Epithelial cell of proximal tubule (primary cell): ENCODE measurements around the gene DNAJC5G. TPM values are rescaled to one million over a fixed set of nuclear protein-coding genes. Genes with fewer than 3 reads are reported as not detected.
"Not testable (repeated sequence)": the region's sequence is repeated elsewhere in the genome, so short reads cannot be mapped to it uniquely, and the experiment has no call there.

ENCODE experiments used
- DNase-seq: peaks from one replicate; pipeline ENCODE4 v3.0.0-alpha.2; 2011; ENCODE audit warnings: low read depth
- H3K4me3 ChIP-seq: 2 replicates; pipeline ENCODE4 v1.5.1; 2011; ENCODE audit warnings: low read depth, mild to moderate bottlenecking, low read length
- total RNA-seq: library from RNA; depleted of rRNA; stranded (reverse); fragments of >200 nt; gene quantifications from 2 replicates; pipeline ENCODE4 v1.2.3, GENCODE V29; 2015
- TF ChIP-seq, protein P1 (sequence below): conservative IDR thresholded peaks from 2 replicates; pipeline ENCODE4 v1.5.1; 2012; ENCODE audit warnings: low read depth, mild to moderate bottlenecking, low read length

DNAJC5G gene
- total RNA-seq, 1 donor from 2014 or later = not detected

DNA sequence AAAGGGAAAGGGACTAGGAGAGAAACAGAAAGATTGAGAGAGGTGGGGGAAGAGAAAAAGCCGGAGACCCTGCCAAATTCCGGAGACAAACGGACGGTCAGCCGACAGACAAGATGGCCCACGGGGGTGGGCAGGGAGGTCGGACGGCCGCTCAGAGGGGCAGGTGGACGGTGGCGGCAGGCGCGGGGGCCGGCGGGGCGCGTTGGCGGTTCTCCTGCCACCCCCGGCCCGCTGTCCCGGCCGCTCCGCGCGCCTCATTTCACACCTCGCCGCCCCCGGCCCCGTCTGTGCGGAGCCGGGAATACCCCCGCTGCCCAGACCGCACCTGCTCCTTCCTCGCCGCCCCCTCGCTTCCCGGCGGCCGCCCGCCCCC lies 13.3 kb upstream of the DNAJC5G start:
- H3K4me3 ChIP-seq = no peak overlapping the region
- no peak for DNase-seq
- TF ChIP-seq, protein P1, sequence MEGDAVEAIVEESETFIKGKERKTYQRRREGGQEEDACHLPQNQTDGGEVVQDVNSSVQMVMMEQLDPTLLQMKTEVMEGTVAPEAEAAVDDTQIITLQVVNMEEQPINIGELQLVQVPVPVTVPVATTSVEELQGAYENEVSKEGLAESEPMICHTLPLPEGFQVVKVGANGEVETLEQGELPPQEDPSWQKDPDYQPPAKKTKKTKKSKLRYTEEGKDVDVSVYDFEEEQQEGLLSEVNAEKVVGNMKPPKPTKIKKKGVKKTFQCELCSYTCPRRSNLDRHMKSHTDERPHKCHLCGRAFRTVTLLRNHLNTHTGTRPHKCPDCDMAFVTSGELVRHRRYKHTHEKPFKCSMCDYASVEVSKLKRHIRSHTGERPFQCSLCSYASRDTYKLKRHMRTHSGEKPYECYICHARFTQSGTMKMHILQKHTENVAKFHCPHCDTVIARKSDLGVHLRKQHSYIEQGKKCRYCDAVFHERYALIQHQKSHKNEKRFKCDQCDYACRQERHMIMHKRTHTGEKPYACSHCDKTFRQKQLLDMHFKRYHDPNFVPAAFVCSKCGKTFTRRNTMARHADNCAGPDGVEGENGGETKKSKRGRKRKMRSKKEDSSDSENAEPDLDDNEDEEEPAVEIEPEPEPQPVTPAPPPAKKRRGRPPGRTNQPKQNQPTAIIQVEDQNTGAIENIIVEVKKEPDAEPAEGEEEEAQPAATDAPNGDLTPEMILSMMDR = no peak

DNA sequence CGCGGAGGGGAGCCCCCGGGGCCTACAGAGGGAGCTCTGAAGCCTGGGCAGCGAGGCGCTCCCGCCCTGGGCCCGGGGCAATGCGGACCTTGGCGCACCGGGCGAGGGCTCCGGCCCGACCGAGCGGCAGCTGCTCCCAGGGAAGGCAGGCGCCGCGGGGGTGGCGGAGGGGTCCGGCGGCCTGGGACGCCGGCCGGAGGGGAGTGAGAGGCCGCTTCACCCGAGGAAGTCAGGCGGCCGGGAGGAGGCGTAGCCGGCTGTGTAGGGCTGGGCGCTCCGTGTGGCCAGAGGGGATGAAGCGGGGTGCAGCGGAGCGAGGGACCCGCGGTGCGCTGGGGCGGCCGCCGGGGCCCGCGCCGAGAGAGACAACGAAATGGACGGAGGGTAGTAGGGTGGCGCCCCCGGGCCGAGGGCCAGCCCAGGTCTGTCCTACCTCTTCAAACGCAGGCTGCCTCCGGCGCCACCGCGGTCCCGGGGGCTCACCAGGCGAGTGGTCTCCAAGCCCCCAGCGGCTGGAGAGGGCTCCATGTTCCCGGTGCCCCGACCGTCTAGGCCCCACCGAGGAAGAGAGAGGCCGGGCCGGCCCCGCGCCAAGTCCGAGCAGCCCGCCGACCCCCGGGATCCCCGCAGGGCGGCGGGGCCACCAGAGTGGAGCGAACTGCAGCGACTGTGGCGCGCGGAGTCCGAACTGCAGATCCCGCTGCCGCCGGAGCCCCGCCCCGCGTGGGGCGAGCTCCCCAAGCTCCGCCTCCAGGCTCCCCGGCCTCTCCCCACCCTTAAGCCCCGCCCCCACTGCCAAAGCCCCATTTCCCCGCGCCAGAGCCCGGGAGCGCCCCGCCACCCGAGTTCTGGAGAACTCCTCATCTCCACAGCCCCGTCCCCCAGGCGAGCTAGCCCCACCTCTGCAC lies 12.6 kb upstream of the DNAJC5G start, which contains the start of gene SLC30A3:
Gene SLC30A3, minus strand, starts transcription at position 669 of the 908 bp plus-strand sequence. Its CDS starts 141 bp downstream, at position 528.
- TF ChIP-seq, protein P1 = no peak
- DNase-seq = no peak
- peak within 1 kb of the TSS; percentile 24 for H3K4me3 ChIP-seq

DNA sequence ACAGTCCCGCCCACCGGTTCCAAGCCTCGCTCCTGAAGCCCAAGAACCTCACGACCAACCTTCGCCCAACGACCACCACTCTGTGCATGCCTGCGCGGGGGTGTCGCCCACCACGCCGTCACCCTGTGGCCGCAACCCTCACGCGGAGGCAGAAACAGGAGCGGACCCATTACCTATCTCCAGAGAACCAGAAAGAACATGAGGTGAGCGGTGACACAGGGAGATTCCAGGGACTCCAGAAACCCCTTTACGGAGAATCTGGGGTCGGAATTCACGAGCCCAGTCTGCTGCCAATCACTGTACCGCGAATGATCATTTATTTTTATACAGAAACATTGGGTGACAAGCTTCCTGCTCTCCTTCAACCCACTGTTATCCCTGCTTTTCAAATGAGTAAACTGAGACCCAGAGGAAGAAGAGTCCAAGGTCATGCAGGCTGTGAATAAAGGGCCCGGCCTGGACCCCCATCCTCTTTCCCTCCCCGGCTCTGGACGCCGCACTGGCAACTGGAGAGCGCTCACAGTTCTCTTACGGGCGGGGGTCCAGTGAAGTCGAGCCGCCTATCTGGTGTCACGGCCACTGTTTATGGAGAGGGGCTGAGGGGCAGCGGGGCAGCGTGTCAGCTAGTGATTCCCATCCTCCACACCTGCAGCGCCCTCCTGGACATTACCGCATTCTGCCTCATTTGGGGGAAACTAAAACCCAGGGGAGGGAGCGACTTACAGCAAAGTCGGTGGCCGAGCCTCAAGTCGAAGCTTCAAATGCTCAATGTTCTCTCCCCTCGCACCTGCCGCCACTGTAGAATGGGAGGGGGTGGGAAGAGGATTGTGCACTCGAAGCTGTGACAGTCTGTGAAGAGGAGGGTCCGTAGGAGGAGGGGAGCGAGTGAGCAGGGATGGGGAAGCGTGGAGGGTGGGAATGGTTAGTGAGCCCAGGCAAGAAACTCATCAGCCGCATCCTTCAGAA lies 11.7 kb upstream of the DNAJC5G start:
- TF ChIP-seq, protein P1 = no peak
- H3K4me3 ChIP-seq = no peak overlapping the region
- no peak for DNase-seq

DNA sequence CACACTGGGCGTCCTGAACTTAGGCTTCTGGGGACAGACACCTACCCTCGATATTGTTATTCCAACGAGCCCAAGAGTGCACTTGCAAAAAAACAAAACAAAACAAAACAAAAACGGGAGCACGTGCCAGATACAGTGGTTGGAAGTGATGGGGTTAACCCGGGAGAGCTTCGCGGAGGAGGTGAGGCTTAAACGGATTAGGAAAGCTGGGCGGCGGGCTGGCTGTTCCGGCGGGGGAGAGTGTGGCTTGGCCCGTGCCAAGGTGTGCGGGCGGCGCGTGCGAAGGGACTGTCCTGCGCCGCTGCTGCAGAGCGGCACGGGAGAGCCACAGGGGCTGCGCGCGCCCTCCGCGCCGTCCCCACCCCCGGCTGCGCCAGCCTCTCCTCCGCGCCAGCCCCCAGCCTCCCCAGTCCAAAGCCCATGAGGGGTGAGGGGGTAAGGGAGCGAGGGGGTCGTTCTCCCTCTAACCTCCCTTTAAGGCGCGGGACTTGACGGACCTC lies 10.9 kb upstream of the DNAJC5G start:
- H3K4me3 ChIP-seq = no peak overlapping the region
- DNase-seq = no peak
- TF ChIP-seq, protein P1 = no peak

- DNase-seq = no peak
- TF ChIP-seq, protein P1 = peak; percentile 50
- peak overlapping the region; percentile 24 for H3K4me3 ChIP-seq
Measured at GRCh38 chr2:27264753-27265535, 10.3 kb upstream of the DNAJC5G start.

- no peak overlapping the region for H3K4me3 ChIP-seq
- no peak for DNase-seq
- TF ChIP-seq, protein P1 = no peak
Measured at GRCh38 chr2:27265536-27265870, 9.7 kb upstream of the DNAJC5G start.

DNA sequence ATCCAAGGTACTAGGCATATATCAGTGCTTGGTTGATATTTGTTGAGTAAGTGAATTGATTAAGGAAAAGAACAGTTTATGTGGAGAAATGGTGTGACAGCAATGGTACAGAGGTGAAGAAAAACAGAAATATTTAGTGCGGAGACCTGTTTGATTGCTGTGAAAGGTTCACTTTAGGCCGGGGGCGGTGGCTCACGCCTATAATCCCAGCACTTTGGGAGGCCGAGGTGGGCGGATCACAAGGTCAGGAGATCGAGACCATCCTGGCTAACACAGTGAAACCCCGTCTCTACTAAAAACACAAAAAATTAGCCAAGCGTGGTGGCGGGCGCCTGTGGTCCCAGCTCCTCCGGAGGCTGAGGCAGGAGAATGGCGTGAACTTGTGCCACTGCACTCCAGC lies 6.9 kb upstream of the DNAJC5G start:
- H3K4me3 ChIP-seq = not testable (repeated sequence)

More for the DNA sequence above, 6.9 kb upstream of the DNAJC5G start:
- not testable (repeated sequence) for DNase-seq
